ENCODE measurements around the gene NOL4L.

NOL4L gene

DNA sequence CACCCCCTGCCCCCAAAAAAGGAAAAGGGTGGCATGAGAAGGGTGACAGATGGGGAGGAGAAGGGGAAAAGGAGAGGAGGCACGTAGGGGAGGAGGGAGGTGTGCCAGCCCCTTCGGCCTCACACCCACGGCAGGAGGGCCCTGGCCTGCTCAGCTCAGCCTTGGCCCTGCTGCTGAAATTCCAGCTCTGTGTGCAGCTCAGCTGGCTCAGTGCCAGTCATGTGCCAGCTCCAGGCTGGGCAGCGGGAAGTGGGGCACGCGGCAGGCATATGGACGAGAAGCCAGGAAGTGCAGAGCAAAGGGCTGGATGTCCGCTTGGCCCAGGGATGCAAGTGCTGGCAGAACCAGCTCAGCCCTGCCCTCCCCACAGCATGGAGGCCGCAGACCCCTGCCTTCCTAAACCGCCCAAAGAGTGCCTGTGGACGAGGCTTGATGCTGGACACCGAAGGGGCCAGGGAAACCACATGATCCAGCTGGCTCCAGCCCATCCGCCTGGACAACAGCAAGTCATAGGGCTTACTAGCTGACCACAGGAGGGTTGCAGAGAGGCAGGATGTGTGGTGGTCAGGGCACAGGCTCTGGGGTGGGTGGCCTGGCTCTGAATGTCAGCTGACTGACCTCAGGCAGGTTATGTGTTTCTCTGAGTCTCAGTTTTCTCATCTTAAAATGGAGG lies 60.2 kb downstream of the NOL4L start:
- Histone ChIP-seq H3F3A (ENCODE audit: insufficient read depth) (no peaks in the 10 kb centered on the region), H3K4me3 (ENCODE audit: insufficient read depth, low read length, poor library complexity, severe bottlenecking) (no peak overlapping the region), H3K4me2 (ENCODE audit: low read depth, low read length, poor library complexity, severe bottlenecking) (no peak overlapping the region), H3K79me2 (ENCODE audit: insufficient read depth, low read length) (no peaks in the 10 kb centered on the region), H3K27me3 (ENCODE audit: low read length) (no peaks in the 10 kb centered on the region), H3K9me2 (replicated peaks; ENCODE audit: insufficient read depth, low read length) (no peaks in the 10 kb centered on the region), H3K36me3 (ENCODE audit: low read length) (no peaks in the 10 kb centered on the region), H4K20me1 (ENCODE audit: low read depth, low read length) (no peaks in the 10 kb centered on the region), H2AFZ (ENCODE audit: low read depth, low read length, severe bottlenecking) (no peak overlapping the region), H3K9ac (ENCODE audit: low read length) (no peak overlapping the region), H3K27ac (ENCODE audit: low read depth, low read length) (no peak overlapping the region), H3K9me3 (ENCODE audit: insufficient read depth, low read length) (no peaks in the 10 kb centered on the region)
- TF ChIP-seq, protein P1, sequence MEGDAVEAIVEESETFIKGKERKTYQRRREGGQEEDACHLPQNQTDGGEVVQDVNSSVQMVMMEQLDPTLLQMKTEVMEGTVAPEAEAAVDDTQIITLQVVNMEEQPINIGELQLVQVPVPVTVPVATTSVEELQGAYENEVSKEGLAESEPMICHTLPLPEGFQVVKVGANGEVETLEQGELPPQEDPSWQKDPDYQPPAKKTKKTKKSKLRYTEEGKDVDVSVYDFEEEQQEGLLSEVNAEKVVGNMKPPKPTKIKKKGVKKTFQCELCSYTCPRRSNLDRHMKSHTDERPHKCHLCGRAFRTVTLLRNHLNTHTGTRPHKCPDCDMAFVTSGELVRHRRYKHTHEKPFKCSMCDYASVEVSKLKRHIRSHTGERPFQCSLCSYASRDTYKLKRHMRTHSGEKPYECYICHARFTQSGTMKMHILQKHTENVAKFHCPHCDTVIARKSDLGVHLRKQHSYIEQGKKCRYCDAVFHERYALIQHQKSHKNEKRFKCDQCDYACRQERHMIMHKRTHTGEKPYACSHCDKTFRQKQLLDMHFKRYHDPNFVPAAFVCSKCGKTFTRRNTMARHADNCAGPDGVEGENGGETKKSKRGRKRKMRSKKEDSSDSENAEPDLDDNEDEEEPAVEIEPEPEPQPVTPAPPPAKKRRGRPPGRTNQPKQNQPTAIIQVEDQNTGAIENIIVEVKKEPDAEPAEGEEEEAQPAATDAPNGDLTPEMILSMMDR (IDR thresholded peaks at IDR 0.05; ENCODE audit: insufficient read depth, low read length, poor library complexity, severe bottlenecking), result no peak
- no peak for TF ChIP-seq EZH2phosphoT487 (conservative IDR thresholded peaks at IDR 0.05; ENCODE audit: low read length)

DNA sequence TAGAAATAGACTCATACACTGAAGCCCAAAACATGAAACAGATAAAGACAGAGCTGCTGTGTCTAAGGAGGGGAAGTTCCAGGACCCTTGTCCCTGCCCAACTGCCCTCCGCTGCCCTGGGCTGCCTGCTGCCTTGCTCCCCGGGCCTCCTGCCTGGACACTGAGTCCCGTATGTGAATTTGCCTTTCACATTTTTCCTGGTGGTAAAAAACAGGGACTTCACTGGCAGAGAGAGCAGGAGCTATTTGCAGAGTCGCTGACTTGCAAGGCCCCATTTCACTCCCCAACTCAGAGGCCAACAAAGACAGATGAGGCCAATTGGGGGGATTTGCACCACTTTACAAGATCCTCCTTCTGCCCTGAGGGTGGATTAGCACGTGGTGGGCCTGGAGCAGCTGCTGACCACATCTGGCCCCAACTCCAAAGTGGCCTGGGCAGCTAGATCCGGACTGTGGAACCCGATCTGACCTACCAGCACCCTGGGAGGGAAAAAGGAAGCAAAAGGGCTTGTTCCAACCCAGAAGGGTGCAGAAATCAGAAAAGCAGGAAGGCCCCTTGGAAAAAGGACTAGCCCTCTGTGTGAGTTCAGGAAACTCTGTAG lies 61.4 kb downstream of the NOL4L start:
- H3K4me3 ChIP-seq (ENCODE audit: insufficient read depth, low read length, poor library complexity, severe bottlenecking), result no peak overlapping the region
- no peaks in the 10 kb centered on the region for H3K27me3 ChIP-seq (ENCODE audit: low read length)
- no peaks in the 10 kb centered on the region for H4K20me1 ChIP-seq (ENCODE audit: low read depth, low read length)
- H3K36me3 ChIP-seq (ENCODE audit: low read length), result no peaks in the 10 kb centered on the region
- H3K79me2 ChIP-seq (ENCODE audit: insufficient read depth, low read length), result no peaks in the 10 kb centered on the region
- TF ChIP-seq EZH2phosphoT487 (conservative IDR thresholded peaks at IDR 0.05; ENCODE audit: low read length), result no peak
- TF ChIP-seq, protein P1 (IDR thresholded peaks at IDR 0.05; ENCODE audit: insufficient read depth, low read length, poor library complexity, severe bottlenecking), result no peak
- H3K27ac ChIP-seq (ENCODE audit: low read depth, low read length), result no peak overlapping the region
- H3K4me2 ChIP-seq (ENCODE audit: low read depth, low read length, poor library complexity, severe bottlenecking), result no peak overlapping the region
- H3F3A ChIP-seq (ENCODE audit: insufficient read depth), result no peaks in the 10 kb centered on the region
- no peak overlapping the region for H2AFZ ChIP-seq (ENCODE audit: low read depth, low read length, severe bottlenecking)
- no peak overlapping the region for H3K9ac ChIP-seq (ENCODE audit: low read length)
- H3K9me2 ChIP-seq (replicated peaks; ENCODE audit: insufficient read depth, low read length), result no peaks in the 10 kb centered on the region
- H3K9me3 ChIP-seq (ENCODE audit: insufficient read depth, low read length), result no peaks in the 10 kb centered on the region

DNA sequence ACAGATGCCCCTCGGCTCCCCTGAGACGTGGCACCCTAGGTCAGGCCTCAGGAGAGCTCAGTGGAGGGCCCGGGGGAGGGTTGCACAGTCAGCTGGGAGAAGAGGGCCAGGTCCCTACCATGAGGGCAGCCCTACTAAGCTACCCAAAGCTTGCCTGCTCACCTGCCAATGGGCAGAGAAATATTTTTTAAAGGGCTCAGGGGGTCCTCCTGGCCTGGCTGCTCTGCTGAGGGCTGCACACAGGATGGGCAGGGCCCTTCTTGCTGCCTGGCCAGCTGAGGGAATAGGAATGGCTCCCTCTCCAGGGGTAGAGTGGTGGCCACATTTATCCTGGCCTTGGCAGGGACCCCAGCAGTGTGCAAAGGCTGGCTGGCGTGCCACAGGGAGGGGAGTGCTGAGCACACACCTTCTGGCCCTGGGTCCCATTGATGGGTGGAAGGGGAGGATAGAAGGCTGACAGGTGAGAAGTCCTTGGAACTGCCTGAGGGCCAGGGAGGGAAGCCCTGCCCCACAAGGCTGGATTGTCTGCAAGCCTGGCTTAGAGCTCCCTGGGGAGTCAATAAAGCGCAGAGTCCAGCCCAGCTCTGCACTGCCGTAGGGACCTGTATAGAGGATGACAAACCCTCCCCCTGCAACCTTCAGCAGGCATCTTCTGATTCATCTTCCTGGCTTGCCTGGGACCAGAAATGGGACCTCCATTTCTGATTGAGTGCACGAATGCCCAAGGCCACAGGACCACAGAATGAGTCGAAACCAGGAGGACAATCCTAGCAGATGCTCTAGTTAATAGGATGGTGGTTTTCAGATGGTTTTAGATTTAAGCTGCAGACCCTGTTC lies 62.1 kb downstream of the NOL4L start:
- Histone ChIP-seq H3K4me3 (ENCODE audit: insufficient read depth, low read length, poor library complexity, severe bottlenecking) (no peak overlapping the region), H3K9ac (ENCODE audit: low read length) (no peak overlapping the region), H3K79me2 (ENCODE audit: insufficient read depth, low read length) (no peaks in the 10 kb centered on the region), H3K27me3 (ENCODE audit: low read length) (no peaks in the 10 kb centered on the region), H3K27ac (ENCODE audit: low read depth, low read length) (no peak overlapping the region), H3K36me3 (ENCODE audit: low read length) (no peaks in the 10 kb centered on the region), H4K20me1 (ENCODE audit: low read depth, low read length) (no peaks in the 10 kb centered on the region), H3K9me2 (replicated peaks; ENCODE audit: insufficient read depth, low read length) (no peaks in the 10 kb centered on the region), H3F3A (ENCODE audit: insufficient read depth) (no peaks in the 10 kb centered on the region), H3K4me2 (ENCODE audit: low read depth, low read length, poor library complexity, severe bottlenecking) (no peak overlapping the region), H2AFZ (ENCODE audit: low read depth, low read length, severe bottlenecking) (no peak overlapping the region), H3K9me3 (ENCODE audit: insufficient read depth, low read length) (no peaks in the 10 kb centered on the region)
- no peak for TF ChIP-seq EZH2phosphoT487 (conservative IDR thresholded peaks at IDR 0.05; ENCODE audit: low read length)
- TF ChIP-seq, protein P1 (IDR thresholded peaks at IDR 0.05; ENCODE audit: insufficient read depth, low read length, poor library complexity, severe bottlenecking), result no peak
